ENCODE measurements around the gene MMP15. TPM values are rescaled to one million over a fixed set of nuclear protein-coding genes. Genes with fewer than 3 reads are reported as not detected.

Gene MMP15
- total and polyA plus RNA-seq, 2 of the 13 experiments (the other 11 are each of a cell fraction or from before 2014, with no cell fraction given), result 35.2 to 44.9 TPM

- no peak overlapping the region for H3K27ac ChIP-seq (ENCODE audit: extremely low read length, insufficient read depth, low read length)
- FAIRE-seq, result no peak
- H3K9me3 ChIP-seq (ENCODE audit: low read length), result no peaks in the 10 kb centered on the region
- intact Hi-C loops (cut with micrococcal nuclease; ENCODE audit: unreplicated experiment), result no loop called here
- in situ Hi-C loops (cut with HindIII; ENCODE audit: extremely low pct_ligation_motif_present, low pct_unique_long_range_greater_than_20kb), result no loop called here
- no peak overlapping the region for H3K4me3 ChIP-seq (replicated peaks in 1 of 3; ENCODE audit: insufficient read depth in 1 of 3, low read depth in 2 of 3, low read length in 3 of 3)
- CTCF ChIA-PET (ENCODE audit: low intra/inter-chr PET ratio, low total read pairs), result no interaction called here
- no TSS peak for BruUV-seq (replicated peaks)
- peaks cover 15% of the 10 kb centered on the region for H3K4me1 ChIP-seq (ENCODE audit: insufficient read depth, low read length)
- peak; percentile 58 to 59 for TF ChIP-seq MAFK (conservative IDR thresholded peaks at IDR 0.05 in 1 of 2, IDR thresholded peaks at IDR 0.05 in 1 of 2; ENCODE audit: low read length in 2 of 2)
- no peak for TF ChIP-seq ZNF547 (CRISPR knock-in tag; IDR thresholded peaks at IDR 0.05)
- peak; percentile 72 for TF ChIP-seq MAFF (IDR thresholded peaks at IDR 0.05; ENCODE audit: low read depth, low read length)
- no peaks in the 10 kb centered on the region for H4K20me1 ChIP-seq (ENCODE audit: insufficient read depth, low read length)
- no peaks in the 10 kb centered on the region for H3K36me3 ChIP-seq (replicated peaks in 1 of 2; ENCODE audit: control insufficient read depth in 1 of 2, insufficient read depth in 2 of 2, low read length in 2 of 2)
- H3K9ac ChIP-seq (ENCODE audit: insufficient read depth, low read depth, low read length), result no peak overlapping the region
- no peak overlapping the region for H2AFZ ChIP-seq (ENCODE audit: low read length)
- no peak overlapping the region for H3K4me2 ChIP-seq (ENCODE audit: low read depth, low read length)
- no peak for DNase-seq (ENCODE audit: low spot score)
- no peak for ATAC-seq
- WGBS (ENCODE audit: low lambda C conversion rate), result 24% methylated on average over 5 of the region's 5 CpGs
- H3K79me2 ChIP-seq (ENCODE audit: insufficient read depth, low read length), result no peaks in the 10 kb centered on the region
- POLR2A ChIA-PET, result no interaction called here
- H3K27me3 ChIP-seq (ENCODE audit: control insufficient read depth in 1 of 2, insufficient read depth in 2 of 2, low read length in 2 of 2), result peaks cover 0 to 12% of the 10 kb centered on the region in 2 experiments; a peak in 3 of 5 replicates
These were observed 31.0 kb downstream of the MMP15 start for GRCh38 chr16:58056580-58056979.

- no peak overlapping the region for H2AFZ ChIP-seq (ENCODE audit: low read length)
- no peaks in the 10 kb centered on the region for H4K20me1 ChIP-seq (ENCODE audit: insufficient read depth, low read length)
- BruUV-seq (replicated peaks), result no TSS peak
- POLR2A ChIA-PET, result no interaction called here
- DNase-seq (ENCODE audit: low spot score) (no peak), ATAC-seq (no peak), FAIRE-seq (no peak)
- in situ Hi-C loops (cut with HindIII; ENCODE audit: extremely low pct_ligation_motif_present, low pct_unique_long_range_greater_than_20kb), result no loop called here
- no peak overlapping the region for H3K4me2 ChIP-seq (ENCODE audit: low read depth, low read length)
- CTCF ChIA-PET (ENCODE audit: low intra/inter-chr PET ratio, low total read pairs), result no interaction called here
- TF ChIP-seq HOXA7 (CRISPR knock-in tag; IDR thresholded peaks at IDR 0.05), result no peak
- TF ChIP-seq ZNF275 (CRISPR knock-in tag; IDR thresholded peaks at IDR 0.05; ENCODE audit: borderline replicate concordance), result 0 out of 2 replicates have a peak, but pooled peaks have one; percentile 38
- intact Hi-C loops (cut with micrococcal nuclease; ENCODE audit: unreplicated experiment), result no loop called here
- H3K9me3 ChIP-seq (ENCODE audit: low read length), result no peaks in the 10 kb centered on the region
- H3K27me3 ChIP-seq (ENCODE audit: control insufficient read depth in 1 of 2, insufficient read depth in 2 of 2, low read length in 2 of 2), result peaks cover 0 to 12% of the 10 kb centered on the region in 2 experiments; a peak in 3 of 5 replicates
- H3K79me2 ChIP-seq (ENCODE audit: insufficient read depth, low read length), result no peaks in the 10 kb centered on the region
- WGBS (ENCODE audit: low lambda C conversion rate), result 35% methylated on average over 5 of the region's 5 CpGs
- no peak overlapping the region for H3K27ac ChIP-seq (ENCODE audit: extremely low read length, insufficient read depth, low read length)
- peaks cover 15% of the 10 kb centered on the region for H3K4me1 ChIP-seq (ENCODE audit: insufficient read depth, low read length)
- H3K9ac ChIP-seq (ENCODE audit: insufficient read depth, low read depth, low read length), result no peak overlapping the region
- H3K4me3 ChIP-seq (replicated peaks in 1 of 3; ENCODE audit: insufficient read depth in 1 of 3, low read depth in 2 of 3, low read length in 3 of 3), result no peak overlapping the region
- H3K36me3 ChIP-seq (replicated peaks in 1 of 2; ENCODE audit: control insufficient read depth in 1 of 2, insufficient read depth in 2 of 2, low read length in 2 of 2), result no peaks in the 10 kb centered on the region
These were observed 31.6 kb downstream of the MMP15 start for GRCh38 chr16:58057121-58057520.

All from HepG2 (cell line).